SK-N-SH (cell line): ENCODE data around the gene GALR2. TPM values are rescaled to one million over a fixed set of nuclear protein-coding genes. Genes with fewer than 3 reads are reported as not detected.
A peak's percentile ranks its signal among the peaks of the same experiment; 100 is the strongest.

Experiments used
- CTCF ChIA-PET: fragments of 300-600, 350-600 bp; formaldehyde crosslinking; extraction: SDS; loops from one replicate; lab custom pipeline; 2021; lab: Yijun Ruan, JAX
- POLR2A ChIA-PET: fragments of 350-600 bp; sonication (Branson Sonifier 250); formaldehyde crosslinking; extraction: SDS; loops from one replicate; lab custom pipeline; 2020; ENCODE audit warnings: antibody characterized with exemption, inconsistent platforms; lab: Yijun Ruan, JAX
- DNase-seq: peaks from one replicate; pipeline ENCODE4 v3.0.0; 2012
- H2AFZ ChIP-seq: fragments of 200-600 bp; sonication (generic); 2 replicates; pipeline ENCODE4 v1.8.1; 2016; ENCODE audit warnings: antibody characterized with exemption, mild to moderate bottlenecking, low read depth
- H3F3A ChIP-seq: fragments of 200-600 bp; sonication (generic); replicated peaks from 2 replicates; pipeline ENCODE3; 2016; ENCODE audit warnings: antibody characterized with exemption, mild to moderate bottlenecking; ENCODE audit not compliant: insufficient read depth
- H3K27ac ChIP-seq, 2 experiments: fragments of 200-500 bp in 1 of 2; fragments of 200-600 bp in 1 of 2; sonication (Bioruptor generic) in 1 of 2; sonication (generic), shearing (Covaris generic) in 1 of 2; 2 replicates each; pipeline versions ENCODE4 v1.5.1 to v1.6.1; 2014 to 2016; ENCODE audit warnings: low read depth in 2 of 2, inconsistent platforms in 1 of 2, low read length in 1 of 2, mild to moderate bottlenecking in 1 of 2, mixed read lengths in 1 of 2
- H3K27me3 ChIP-seq: fragments of 200-600 bp; sonication (generic), shearing (Covaris generic); 2 replicates; pipeline ENCODE4 v1.6.1; 2016; ENCODE audit warnings: mixed run types; ENCODE audit not compliant: insufficient read depth
- H3K36me3 ChIP-seq, 2 experiments: fragments of 200-500 bp in 1 of 2; fragments of 200-600 bp in 1 of 2; sonication (Bioruptor generic) in 1 of 2; sonication (generic) in 1 of 2; replicated peaks in 1 of 2; 2 replicates each; pipeline versions ENCODE3 to v1.5.1; 2014 to 2016; ENCODE audit warnings: low read length in 1 of 2, mild to moderate bottlenecking in 1 of 2; ENCODE audit not compliant: insufficient read depth in 2 of 2, control insufficient read depth in 1 of 2
- H3K4me1 ChIP-seq, 2 experiments: fragments of 200-500 bp in 1 of 2; fragments of 200-600 bp in 1 of 2; sonication (Bioruptor generic) in 1 of 2; sonication (generic), shearing (Covaris generic) in 1 of 2; 2 replicates each; pipeline versions ENCODE4 v1.5.1 to v1.6.1; 2014 to 2016; ENCODE audit warnings: low read depth in 1 of 2, low read length in 1 of 2, mixed run types in 1 of 2; ENCODE audit not compliant: insufficient read depth in 2 of 2, control insufficient read depth in 1 of 2
- H3K4me2 ChIP-seq: fragments of 200-600 bp; sonication (generic), shearing (Covaris generic); 2 replicates; pipeline ENCODE4 v1.6.1; 2017; ENCODE audit warnings: mixed run types
- H3K4me3 ChIP-seq, 2 experiments: fragments of 200-500 bp in 1 of 2; fragments of 200-600 bp in 1 of 2; sonication (Bioruptor generic) in 1 of 2; sonication (generic), shearing (Covaris generic) in 1 of 2; 2 replicates each; pipeline versions ENCODE4 v1.5.1 to v1.8.1; 2014 to 2016; ENCODE audit warnings: low read depth in 2 of 2, inconsistent platforms in 1 of 2, low read length in 1 of 2, mild to moderate bottlenecking in 1 of 2, mixed read lengths in 1 of 2, moderate library complexity in 1 of 2
- H3K79me2 ChIP-seq: fragments of 200-600 bp; sonication (generic); 2 replicates; pipeline ENCODE4 v1.8.1; 2017; ENCODE audit warnings: mild to moderate bottlenecking; ENCODE audit not compliant: insufficient read depth
- H3K9ac ChIP-seq: fragments of 200-600 bp; sonication (generic); 2 replicates; pipeline ENCODE4 v1.6.1; 2017; ENCODE audit warnings: mixed run types
- H3K9me2 ChIP-seq: fragments of 200-600 bp; sonication (generic); 2 replicates; pipeline ENCODE4 v1.6.1; 2017; ENCODE audit warnings: mixed run types
- H3K9me3 ChIP-seq: fragments of 200-600 bp; sonication (generic); 2 replicates; pipeline ENCODE4 v1.6.1; 2017; ENCODE audit warnings: mixed run types, mild to moderate bottlenecking, moderate library complexity
- H4K20me1 ChIP-seq: fragments of 200-600 bp; sonication (generic); 2 replicates; pipeline ENCODE4 v1.6.1; 2017; ENCODE audit warnings: mild to moderate bottlenecking, mixed run types; ENCODE audit not compliant: insufficient read depth
- CTCF ChIP-seq: fragments of 200-600 bp; sonication (generic); IDR thresholded peaks from 2 replicates; pipeline ENCODE4 v1.6.1; 2017; ENCODE audit warnings: antibody characterized with exemption, mild to moderate bottlenecking, moderate library complexity
- ELF1 ChIP-seq: IDR thresholded peaks from 2 replicates; pipeline ENCODE4 v1.4.0; 2012
- EP300 ChIP-seq, 2 experiments: IDR thresholded peaks; 2 replicates each; pipeline versions ENCODE4 v1.4.0 to v1.6.1; 2012; ENCODE audit warnings: borderline replicate concordance in 1 of 2, low read depth in 1 of 2, low read length in 1 of 2
- EZH2phosphoT487 ChIP-seq: fragments of 200-600 bp; sonication (generic); IDR thresholded peaks from 2 replicates; pipeline ENCODE4 v1.6.1; 2017; ENCODE audit warnings: low read depth, mixed run types, mild to moderate bottlenecking, antibody characterized with exemption, moderate library complexity, borderline replicate concordance
- FOSL2 ChIP-seq: IDR thresholded peaks from 2 replicates; pipeline ENCODE4 v1.4.0; 2012; ENCODE audit warnings: low read depth, mild to moderate bottlenecking, moderate library complexity, borderline replicate concordance
- FOXJ3 ChIP-seq: sonication (generic); formaldehyde crosslinking; IDR thresholded peaks from 2 replicates; pipeline ENCODE4 v1.5.1; 2020; ENCODE audit warnings: mild to moderate bottlenecking, missing genetic modification reagents
- GABPA ChIP-seq: IDR thresholded peaks from 2 replicates; pipeline ENCODE4 v1.4.0; 2012; ENCODE audit warnings: low read depth, mild to moderate bottlenecking
- JUND ChIP-seq: IDR thresholded peaks from 2 replicates; pipeline ENCODE4 v1.4.0; 2012
- MEF2A ChIP-seq: IDR thresholded peaks from 2 replicates; pipeline ENCODE4 v1.4.0; 2012; ENCODE audit warnings: low read depth, borderline replicate concordance
- MXI1 ChIP-seq: IDR thresholded peaks from 2 replicates; pipeline ENCODE4 v1.6.1; 2012; ENCODE audit warnings: mild to moderate bottlenecking, low read depth, low read length, improper control_type of control experiment
- NFIC ChIP-seq: IDR thresholded peaks from 2 replicates; pipeline ENCODE4 v1.4.0; 2012; ENCODE audit warnings: borderline replicate concordance
- NRF1 ChIP-seq: IDR thresholded peaks from 2 replicates; pipeline ENCODE4 v1.6.1; 2012; ENCODE audit warnings: low read depth, mild to moderate bottlenecking, low read length
- RAD21 ChIP-seq: IDR thresholded peaks from 2 replicates; pipeline ENCODE4 v1.6.1; 2012; ENCODE audit warnings: mild to moderate bottlenecking, low read length
- RCOR1 ChIP-seq: fragments of 150-350 bp; IDR thresholded peaks from 2 replicates; pipeline ENCODE4 v1.6.1; 2017; ENCODE audit warnings: antibody characterized with exemption, low read length
- REST ChIP-seq: IDR thresholded peaks from 2 replicates; pipeline ENCODE4 v1.6.1; 2012; ENCODE audit warnings: mild to moderate bottlenecking, low read depth, low read length, moderate library complexity
- SIN3A ChIP-seq: IDR thresholded peaks from 2 replicates; pipeline ENCODE4 v1.6.1; 2012; ENCODE audit warnings: low read depth, mild to moderate bottlenecking, low read length, moderate library complexity, borderline replicate concordance
- WGBS: methylation state at CpG from one replicate; pipeline ENCODE4 v1.1.6; 2017; ENCODE audit warnings: low lambda C conversion rate; 5-methylcytosine and 5-hydroxymethylcytosine counted together
- polyA plus RNA-seq, 3 experiments: library from polyadenylated mRNA; depleted of rRNA; stranded (reverse); fragments of >200 nt; gene quantifications; 2 replicates each; pipeline ENCODE4 v1.2.3, GENCODE V29; 2012
- TF ChIP-seq, protein P1 (sequence below): IDR thresholded peaks from 2 replicates; pipeline ENCODE4 v1.4.0; 2012; ENCODE audit warnings: low read depth, borderline replicate concordance
- TF ChIP-seq, protein P2 (sequence below): IDR thresholded peaks from 2 replicates; pipeline ENCODE4 v1.4.0; 2012; ENCODE audit warnings: low read depth

The GALR2 gene
- polyA plus RNA-seq, 1 of the 3 experiments (the other 2 are of a cell fraction), result 0.05 TPM

DNA sequence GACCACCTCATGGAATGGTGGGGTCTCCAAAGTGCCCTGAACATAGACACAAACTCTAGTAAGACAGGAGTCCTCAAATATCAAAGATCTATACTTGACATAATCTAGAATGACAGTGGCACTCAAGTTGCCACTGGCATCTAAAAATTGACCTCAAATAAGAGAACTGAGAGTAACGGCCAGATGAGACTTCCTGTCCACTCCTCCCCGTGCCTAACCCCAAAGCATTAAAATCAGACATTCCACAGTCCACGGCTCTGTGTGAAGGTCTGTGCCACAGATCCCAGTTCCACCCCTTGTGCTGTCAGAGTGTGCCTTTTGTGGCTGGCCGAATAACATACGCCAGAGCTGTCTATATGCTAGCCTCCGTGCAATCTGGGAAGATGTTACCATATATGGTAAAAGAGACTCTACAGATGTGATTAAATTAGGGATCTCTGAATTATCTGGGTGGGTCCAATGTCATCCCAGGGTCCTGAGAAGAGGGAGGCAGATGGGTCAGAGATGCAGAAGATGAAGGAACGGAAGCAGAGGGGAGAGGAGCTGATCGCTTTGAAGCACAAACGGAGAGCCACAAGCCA lies 26.5 kb upstream of the GALR2 start:
- H3K4me3 ChIP-seq, result no peak overlapping the region
- no peaks in the 10 kb centered on the region for H3K4me1 ChIP-seq
- H3K79me2 ChIP-seq, result peaks cover 11% of the 10 kb centered on the region; the same call in 1 of the 2 replicates
- WGBS, result 88% methylated on average over 9 of the region's 9 CpGs
- no peak for DNase-seq
- no peaks in the 10 kb centered on the region for H3K9me2 ChIP-seq
- no peak overlapping the region for H3K9ac ChIP-seq
- H3K36me3 ChIP-seq, result peaks cover 74 to 85% of the 10 kb centered on the region in 2 experiments
- H3K27ac ChIP-seq, result peak overlapping the region in 1 of 2 experiments; percentile 42; a peak in 2 of 4 replicates
- ChIA-PET CTCF (interaction anchor here (0.8 to 2.4 kb wide), 2 partner anchors 10 to 11 kb away, joined by 3 to 6 read pairs; no protein-coding TSS in a partner anchor), POLR2A (no interaction called here)
- TF ChIP-seq, protein P1, sequence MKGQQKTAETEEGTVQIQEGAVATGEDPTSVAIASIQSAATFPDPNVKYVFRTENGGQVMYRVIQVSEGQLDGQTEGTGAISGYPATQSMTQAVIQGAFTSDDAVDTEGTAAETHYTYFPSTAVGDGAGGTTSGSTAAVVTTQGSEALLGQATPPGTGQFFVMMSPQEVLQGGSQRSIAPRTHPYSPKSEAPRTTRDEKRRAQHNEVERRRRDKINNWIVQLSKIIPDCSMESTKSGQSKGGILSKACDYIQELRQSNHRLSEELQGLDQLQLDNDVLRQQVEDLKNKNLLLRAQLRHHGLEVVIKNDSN, result no peak
- TF ChIP-seq JUND (no peak), ELF1 (no peak), REST (no peak), FOSL2 (no peak), CTCF (no peak), NRF1 (no peak), FOXJ3 (CRISPR knock-in tag) (no peak), SIN3A (no peak), NFIC (no peak), RAD21 (no peak), EZH2phosphoT487 (no peak), MXI1 (no peak), MEF2A (no peak), GABPA (no peak), RCOR1 (no peak), EP300 (IDR thresholded peaks at IDR 0.05; ENCODE audit: borderline replicate concordance in 1 of 2, low read depth in 1 of 2, low read length in 1 of 2) (no peak)
- TF ChIP-seq, protein P2, sequence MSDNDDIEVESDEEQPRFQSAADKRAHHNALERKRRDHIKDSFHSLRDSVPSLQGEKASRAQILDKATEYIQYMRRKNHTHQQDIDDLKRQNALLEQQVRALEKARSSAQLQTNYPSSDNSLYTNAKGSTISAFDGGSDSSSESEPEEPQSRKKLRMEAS, result no peak
- H4K20me1 ChIP-seq, result no peaks in the 10 kb centered on the region
- H3K9me3 ChIP-seq, result no peaks in the 10 kb centered on the region
- H3F3A ChIP-seq, result peaks cover 13% of the 10 kb centered on the region
- no peaks in the 10 kb centered on the region for H3K27me3 ChIP-seq
- H3K4me2 ChIP-seq, result no peak overlapping the region
- no peak overlapping the region for H2AFZ ChIP-seq
